IPS DF 4.7 (cell line): ENCODE results near the gene RABGGTA.
"Not testable (repeated sequence)": the region's sequence is repeated elsewhere in the genome, so short reads cannot be mapped to it uniquely, and the experiment has no call there.

Source experiments
- DNase-seq: peaks from one replicate; pipeline ENCODE4 v3.0.0-alpha.2; 2013; ENCODE audit warnings: low spot score; ENCODE audit errors: extremely low read depth

Gene RABGGTA

GRCh38 chr14:24219521-24219920 is 51.9 kb downstream of the RABGGTA start:
- no peak for DNase-seq

DNA sequence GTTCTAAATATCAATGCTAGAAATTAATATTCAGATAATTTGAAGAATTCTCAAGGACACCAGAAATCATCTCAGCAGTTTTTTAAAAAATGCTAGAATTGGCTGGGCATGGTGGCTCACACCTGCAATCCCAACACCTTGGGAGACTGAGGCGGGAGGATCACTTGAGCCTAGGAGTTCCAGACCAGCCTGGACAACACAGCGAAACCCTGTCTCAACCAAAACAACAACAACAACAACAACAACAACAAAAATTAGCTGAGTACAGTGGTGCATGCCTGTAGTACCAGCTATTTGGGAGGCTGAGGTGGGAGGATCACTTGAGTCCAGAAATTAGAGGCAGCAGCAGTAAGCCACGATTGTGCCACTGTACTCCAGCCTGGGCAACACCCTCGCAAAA is 52.3 kb downstream of the RABGGTA start:
- no peak for DNase-seq

DNA sequence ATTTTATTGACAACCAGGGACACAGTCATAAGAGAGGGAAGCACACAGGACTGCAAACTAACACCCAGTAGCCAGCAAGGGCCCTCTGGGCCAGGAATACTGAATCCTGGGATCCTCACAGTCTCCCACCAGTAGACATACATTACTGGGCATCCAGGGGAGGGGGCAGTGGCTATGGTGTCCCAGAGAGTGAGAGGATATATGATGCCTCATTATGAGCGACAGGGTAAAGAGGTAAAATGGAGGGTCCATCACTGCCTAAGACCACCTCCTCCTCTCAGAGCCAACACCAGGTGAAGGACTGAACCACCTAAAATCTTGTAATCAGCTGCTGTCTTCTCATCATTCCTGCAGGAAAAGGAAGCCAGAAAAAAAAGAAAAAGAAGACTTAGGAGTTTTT is 54.5 kb downstream of the RABGGTA start:
- DNase-seq = not testable (repeated sequence)

- DNase-seq = no peak
Observed at GRCh38 chr14:24216345-24216699, 55.1 kb downstream of the RABGGTA start.
